Sigmoid colon (tissue), 7 donors: ENCODE measurements around the gene EMILIN2. TPM values are rescaled to one million over a fixed set of nuclear protein-coding genes. Genes with fewer than 3 reads are reported as not detected.

ENCODE experiments used
- DNase-seq: peaks from one replicate; pipeline ENCODE4 v3.0.0-alpha.2; 2019
- H3K27ac ChIP-seq, 4 donors: fragments of 200-600 bp; sonication (generic); one replicate each; pipeline ENCODE4 v1.5.1; 2016 to 2019; ENCODE audit warnings: mild to moderate bottlenecking in 1 of 4
- H3K27me3 ChIP-seq, 3 donors: fragments of 200-600 bp; sonication (generic); one replicate each; pipeline ENCODE4 v1.5.1; 2019; ENCODE audit warnings: mild to moderate bottlenecking in 1 of 3
- H3K36me3 ChIP-seq, 4 donors: fragments of 200-600 bp; sonication (generic); one replicate each; pipeline ENCODE4 v1.5.1; 2016 to 2019
- H3K4me1 ChIP-seq, 4 donors: fragments of 200-600 bp; sonication (generic); one replicate each; pipeline ENCODE4 v1.5.1; 2017 to 2019
- H3K4me3 ChIP-seq, 4 donors: fragments of 200-600 bp; sonication (generic); one replicate each; pipeline ENCODE4 v1.5.1; 2017 to 2019; ENCODE audit warnings: mild to moderate bottlenecking in 2 of 4, moderate library complexity in 1 of 4
- H3K9me3 ChIP-seq, 4 donors: fragments of 200-600 bp in 3 of 4; sonication (generic) in 3 of 4; one replicate each; pipeline versions ENCODE4 v1.5.1 to v1.6.1; 2013 to 2019
- CTCF ChIP-seq, 4 experiments: fragments of 450-650 bp in 3 of 4; fragments of 200-600 bp in 1 of 4; IDR thresholded peaks; one replicate each; pipeline ENCODE4 v1.5.1; 2016 to 2019; ENCODE audit warnings: antibody characterized with exemption in 4 of 4, mild to moderate bottlenecking in 3 of 4, moderate library complexity in 2 of 4
- EP300 ChIP-seq, 4 donors: sonication (generic); formaldehyde crosslinking; IDR thresholded peaks; one replicate each; pipeline ENCODE4 v1.6.1; 2017; ENCODE audit warnings: antibody characterized with exemption in 4 of 4
- POLR2A ChIP-seq, 2 donors: fragments of 450-650 bp; IDR thresholded peaks; one replicate each; pipeline ENCODE4 v1.6.1; 2016; ENCODE audit warnings: antibody characterized with exemption in 2 of 2, mild to moderate bottlenecking in 2 of 2, moderate library complexity in 2 of 2
- POLR2AphosphoS5 ChIP-seq, 4 donors: sonication (generic); formaldehyde crosslinking; IDR thresholded peaks; one replicate each; pipeline ENCODE4 v1.6.1; 2017; ENCODE audit warnings: antibody characterized with exemption in 4 of 4
- WGBS, 2 donors: extraction: QIAGEN DNeasy Blood & Tissue Kit; methylation state at CpG; one replicate each; pipeline ENCODE4 v1.1.7; 2013; 5-methylcytosine and 5-hydroxymethylcytosine counted together
- intact Hi-C: fragments of 100-400 bp; cut with DNase I; formaldehyde crosslinking; loops from one replicate; pipeline ENCODE4 v1.15.1; 2023
- polyA plus RNA-seq, 3 donors: library from polyadenylated mRNA; stranded (reverse); fragments of 200-250 nt; gene quantifications; one replicate each; pipeline ENCODE4 v1.2.3, GENCODE V29; 2013
- total RNA-seq, 4 donors: library from RNA; depleted of rRNA; stranded (reverse); fragments of >200 nt; gene quantifications; one replicate each; pipeline ENCODE4 v1.1.0, GENCODE V29; 2016
- donor health status: healthy with polysubstance abuse.
- donor health status: Bipolar disorder and iron deficiency.
- donor health status: healthy.

Gene EMILIN2
- total and polyA plus RNA-seq, 7 donors: 4.8 to 12.0 (median 9.5) TPM

GRCh38 chr18:2902327-2902726, 55.5 kb downstream of the EMILIN2 start:
- Histone ChIP-seq H3K4me1 (peaks cover 0 to 25% (median 23%) of the 10 kb centered on the region in 4 donors), H3K36me3 (no peaks in the 10 kb centered on the region), H3K27ac (peak overlapping the region in 3 of 4 donors; percentile 40 to 60 (median 54)), H3K4me3 (no peak overlapping the region), H3K9me3 (no peaks in the 10 kb centered on the region), H3K27me3 (peaks cover 0 to 17% (median 16%) of the 10 kb centered on the region in 3 donors)
- DNase-seq: no peak
- WGBS, 2 donors: 91% methylated on average over 7 of the region's 7 CpGs
- intact Hi-C loops: no loop called here
- TF ChIP-seq EP300 (IDR thresholded peaks at IDR 0.05) (no peak), POLR2AphosphoS5 (IDR thresholded peaks at IDR 0.05) (no peak), CTCF (IDR thresholded peaks at IDR 0.05) (no peak), POLR2A (IDR thresholded peaks at IDR 0.05) (no peak)

- Histone ChIP-seq H3K27me3 (peaks cover 0 to 24% (median 21%) of the 10 kb centered on the region in 3 donors), H3K4me3 (no peak overlapping the region), H3K36me3 (no peaks in the 10 kb centered on the region), H3K4me1 (peaks cover 0 to 31% (median 26%) of the 10 kb centered on the region in 4 donors), H3K27ac (peak overlapping the region in 3 of 4 donors; percentile 40 to 60 (median 54)), H3K9me3 (no peaks in the 10 kb centered on the region)
- DNase-seq: peak; percentile 86
- TF ChIP-seq CTCF (IDR thresholded peaks at IDR 0.05) (no peak), POLR2A (IDR thresholded peaks at IDR 0.05) (no peak), POLR2AphosphoS5 (IDR thresholded peaks at IDR 0.05) (peak in 1 of 4 donors; percentile 7)
- intact Hi-C loops: no loop called here
- WGBS, 2 donors: 10 to 34% methylated on average over 5 of the region's 5 CpGs
Observed at GRCh38 chr18:2903006-2903405, 56.2 kb downstream of the EMILIN2 start.

GRCh38 chr18:2905854-2906703, 59.3 kb downstream of the EMILIN2 start:
- TF ChIP-seq CTCF (IDR thresholded peaks at IDR 0.05) (no peak), POLR2A (IDR thresholded peaks at IDR 0.05) (no peak), POLR2AphosphoS5 (IDR thresholded peaks at IDR 0.05) (peak in 3 of 4 donors; percentile 8 to 64 (median 47)), EP300 (IDR thresholded peaks at IDR 0.05) (no peak)
- Histone ChIP-seq H3K9me3 (no peaks in the 10 kb centered on the region), H3K4me1 (peaks cover 0 to 32% (median 26%) of the 10 kb centered on the region in 4 donors), H3K4me3 (peak overlapping the region; percentile 34 to 61 (median 53)), H3K27ac (peak overlapping the region; percentile 47 to 68 (median 54)), H3K36me3 (no peaks in the 10 kb centered on the region), H3K27me3 (peaks cover 0 to 46% (median 21%) of the 10 kb centered on the region in 3 donors)
- DNase-seq: peak; percentile 85
- WGBS, 2 donors: 4 to 5% methylated on average over 92 of the region's 92 CpGs
- intact Hi-C loops: no loop called here

- TF ChIP-seq CTCF (IDR thresholded peaks at IDR 0.05): no peak
- no peak for TF ChIP-seq EP300 (IDR thresholded peaks at IDR 0.05)
- no peak for TF ChIP-seq POLR2AphosphoS5 (IDR thresholded peaks at IDR 0.05)
- TF ChIP-seq POLR2A (IDR thresholded peaks at IDR 0.05): no peak
- intact Hi-C loops: no loop called here
- WGBS, 2 donors: 2 to 3% methylated on average over 73 of the region's 73 CpGs
- peaks cover 0 to 32% (median 26%) of the 10 kb centered on the region in 4 donors for H3K4me1 ChIP-seq
- H3K36me3 ChIP-seq: no peaks in the 10 kb centered on the region
- peaks cover 0 to 46% (median 21%) of the 10 kb centered on the region in 3 donors for H3K27me3 ChIP-seq
- H3K27ac ChIP-seq: peak overlapping the region; percentile 47 to 68 (median 54)
- H3K4me3 ChIP-seq: peak overlapping the region; percentile 34 to 61 (median 53)
- H3K9me3 ChIP-seq: no peaks in the 10 kb centered on the region
- no peak for DNase-seq
Observed at GRCh38 chr18:2906704-2907549, 60.1 kb downstream of the EMILIN2 start.
